GM18858 (cell line): Measurements from ENCODE around the gene SORL1.
A peak's percentile ranks its signal among the peaks of the same experiment; 100 is the strongest.

Experiments
- ATAC-seq: cut with Tn5 transposase; IDR thresholded peaks from one replicate; pipeline ENCODE4 v1.9.1; 2021; ENCODE audit not compliant: unreplicated experiment

The SORL1 gene

GRCh38 chr11:121563003-121563402 is 110.9 kb downstream of the SORL1 start:
- ATAC-seq: no peak

DNA sequence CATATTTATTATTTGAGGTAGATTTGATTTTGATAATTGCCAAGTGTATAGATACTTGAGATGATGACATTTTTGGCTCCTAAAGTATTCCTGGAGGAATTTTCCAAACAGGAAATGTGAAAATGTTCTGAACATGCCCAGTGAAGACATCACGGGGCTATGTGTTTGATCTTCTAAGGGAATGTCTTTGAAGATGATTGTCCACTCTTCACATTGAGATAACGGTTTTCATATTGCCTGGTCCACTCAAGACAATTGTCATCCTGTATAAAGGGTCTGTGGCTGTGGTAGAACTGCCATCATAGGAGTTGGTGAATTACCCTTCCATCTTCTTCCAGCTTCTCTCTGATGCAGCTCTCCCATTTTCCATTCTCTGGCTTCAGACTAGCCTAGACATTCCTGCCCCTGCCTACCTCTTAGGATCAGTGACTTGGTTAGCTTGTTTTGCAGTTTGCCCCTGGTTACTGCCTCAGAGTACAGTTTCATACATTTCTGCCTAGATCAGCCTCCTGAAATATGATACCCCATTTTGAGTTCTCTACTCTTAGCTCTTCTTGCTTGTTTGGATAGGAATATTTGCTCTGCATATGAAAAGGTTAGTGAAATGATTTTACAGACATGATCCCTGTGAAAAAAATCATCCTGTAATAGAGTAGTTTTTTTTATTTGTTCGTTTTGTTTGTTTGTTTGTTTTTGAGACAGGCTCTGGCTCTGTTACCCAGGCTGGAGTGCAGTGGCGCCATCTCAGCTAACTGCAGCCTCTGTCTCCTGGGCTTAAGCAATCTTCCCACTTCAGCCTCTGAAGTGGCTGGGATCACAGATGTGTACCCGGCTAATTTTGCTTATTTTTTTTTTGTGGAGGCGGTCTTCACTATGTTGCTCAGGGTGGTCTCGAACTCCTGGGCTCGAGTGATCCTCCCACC is 112.0 kb downstream of the SORL1 start:
- ATAC-seq: no peak

DNA sequence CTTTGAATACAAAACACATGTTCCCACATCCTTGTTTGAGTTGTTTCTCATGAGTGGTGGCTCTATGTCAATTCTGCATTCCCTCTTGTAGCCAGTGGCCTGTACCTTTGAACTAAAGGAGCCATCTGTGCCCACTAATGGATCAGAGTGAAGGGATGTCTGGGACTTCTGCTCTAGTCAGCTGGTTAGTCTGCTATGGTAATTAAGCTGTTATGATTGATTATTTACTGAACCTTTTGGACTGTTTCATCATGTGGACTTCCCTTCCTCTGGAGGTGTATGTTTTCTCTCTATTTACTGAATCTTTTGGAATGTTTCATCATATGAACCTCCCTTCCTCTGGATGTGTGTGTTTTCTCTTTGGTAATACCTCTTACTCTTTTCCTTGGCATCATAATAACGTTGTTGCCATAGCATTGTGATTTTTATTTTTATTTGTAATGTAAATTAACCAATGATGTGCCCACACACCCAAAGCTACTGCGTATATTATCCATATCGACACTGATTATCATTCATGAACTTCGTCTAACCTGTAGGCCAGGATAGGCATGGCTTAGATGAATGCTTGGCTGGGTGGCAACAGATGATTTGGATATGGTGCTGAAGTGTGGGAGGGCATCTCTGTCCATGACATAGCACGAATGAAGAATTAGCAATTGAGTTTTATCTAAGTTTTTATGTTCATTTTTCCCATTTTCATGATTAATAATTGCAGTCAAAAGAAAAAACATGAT is 113.0 kb downstream of the SORL1 start:
- no peak for ATAC-seq

DNA sequence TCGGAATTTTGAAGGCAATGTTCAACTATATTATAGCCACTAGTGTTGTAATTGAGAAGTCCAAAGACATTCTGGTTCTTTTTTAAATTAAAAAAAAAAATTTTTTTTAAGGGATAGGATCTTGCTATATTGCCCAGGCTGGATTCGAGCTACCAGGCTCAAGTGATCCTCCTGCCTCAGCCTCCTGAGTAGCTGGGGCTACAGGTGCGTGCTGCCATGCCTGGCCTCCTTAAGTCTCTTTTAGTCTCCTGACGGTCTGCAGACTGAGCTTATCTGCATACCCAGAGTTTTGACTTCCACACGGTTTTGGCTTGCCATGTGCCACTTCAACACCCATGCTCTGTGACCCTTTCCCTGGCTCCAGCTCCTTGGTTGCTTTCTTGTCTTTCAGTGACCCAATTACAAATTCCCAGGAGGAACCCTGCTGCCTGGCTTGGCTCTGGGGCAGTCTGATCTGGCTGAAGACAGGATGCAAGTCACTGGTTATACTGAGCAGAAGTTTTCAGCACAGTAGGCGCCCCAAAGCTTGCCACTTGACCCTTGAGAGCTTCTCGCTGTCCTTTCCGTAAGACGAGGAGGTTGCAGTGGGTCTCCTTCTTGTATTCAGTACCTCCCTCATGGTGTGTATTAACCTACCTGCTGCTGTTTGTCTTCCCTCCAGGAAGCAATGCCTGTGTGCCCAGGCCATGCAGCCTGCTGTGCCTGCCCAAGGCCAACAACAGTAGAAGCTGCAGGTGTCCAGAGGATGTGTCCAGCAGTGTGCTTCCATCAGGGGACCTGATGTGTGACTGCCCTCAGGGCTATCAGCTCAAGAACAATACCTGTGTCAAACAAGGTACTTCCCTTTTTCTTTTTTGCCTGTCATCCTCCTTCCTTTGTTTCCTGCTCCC is 114.4 kb downstream of the SORL1 start:
- no peak for ATAC-seq

DNA sequence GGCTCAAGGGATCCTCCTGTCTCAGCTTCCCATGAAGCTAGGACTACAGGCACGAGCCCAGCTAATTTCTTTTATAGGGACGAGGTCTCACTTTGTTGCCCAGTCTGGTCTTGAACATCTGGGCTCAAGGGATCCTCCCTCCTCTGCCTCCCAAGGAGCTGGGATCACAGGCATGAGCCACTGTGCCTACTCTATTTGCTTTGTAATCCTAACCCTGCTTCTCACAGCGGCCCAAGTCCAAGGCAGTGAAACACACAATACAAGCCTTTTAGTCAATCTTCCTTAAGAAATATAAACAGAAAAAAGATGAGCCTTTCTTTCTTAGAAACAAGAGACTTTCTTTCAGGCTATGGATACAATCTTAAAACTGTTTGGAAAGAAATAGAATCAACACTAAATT is 115.9 kb downstream of the SORL1 start:
- no peak for ATAC-seq

DNA sequence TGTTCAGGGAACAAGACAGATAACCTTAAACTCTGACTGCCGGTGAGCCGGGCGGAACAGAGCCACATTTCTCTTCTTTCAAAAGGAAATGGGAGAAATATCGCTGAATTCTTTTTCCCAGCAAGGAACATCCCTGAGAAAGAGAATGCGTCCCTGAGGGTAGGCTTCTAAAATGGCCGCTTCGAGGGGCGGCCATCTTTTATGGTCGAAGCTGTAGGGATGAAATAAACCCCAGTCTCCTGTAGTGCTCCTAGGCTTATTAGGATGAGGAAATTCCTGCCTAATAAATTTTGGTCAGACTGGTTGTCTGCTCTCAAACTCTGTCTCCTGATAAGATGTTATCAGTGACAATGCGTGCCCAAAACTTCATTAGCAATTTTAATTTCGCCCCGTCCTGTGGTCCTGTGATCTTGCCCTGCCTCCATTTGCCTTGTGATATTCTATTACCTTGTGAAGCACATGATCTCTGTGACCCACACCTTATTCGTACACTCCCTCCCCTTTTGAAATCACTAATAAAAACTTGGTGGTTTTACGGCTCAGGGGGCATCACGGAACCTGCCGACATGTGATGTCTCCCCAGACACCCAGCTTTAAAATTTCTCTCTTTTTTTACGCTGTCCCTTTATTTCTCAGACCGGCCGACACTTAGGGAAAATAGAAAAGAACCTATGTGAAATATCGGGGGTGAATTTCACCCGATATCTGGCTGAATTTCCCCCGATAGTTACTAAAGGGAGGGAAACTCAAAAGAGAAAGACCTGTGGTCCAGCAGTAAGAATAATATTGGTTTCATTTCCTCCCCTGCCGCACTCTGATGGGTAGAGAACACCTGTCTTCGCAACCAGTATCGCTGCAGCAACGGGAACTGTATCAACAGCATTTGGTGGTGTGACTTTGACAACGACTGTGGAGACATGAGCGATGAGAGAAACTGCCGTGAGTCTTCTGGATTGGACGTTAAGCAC is 117.5 kb downstream of the SORL1 start:
- peak; percentile 93 for ATAC-seq

DNA sequence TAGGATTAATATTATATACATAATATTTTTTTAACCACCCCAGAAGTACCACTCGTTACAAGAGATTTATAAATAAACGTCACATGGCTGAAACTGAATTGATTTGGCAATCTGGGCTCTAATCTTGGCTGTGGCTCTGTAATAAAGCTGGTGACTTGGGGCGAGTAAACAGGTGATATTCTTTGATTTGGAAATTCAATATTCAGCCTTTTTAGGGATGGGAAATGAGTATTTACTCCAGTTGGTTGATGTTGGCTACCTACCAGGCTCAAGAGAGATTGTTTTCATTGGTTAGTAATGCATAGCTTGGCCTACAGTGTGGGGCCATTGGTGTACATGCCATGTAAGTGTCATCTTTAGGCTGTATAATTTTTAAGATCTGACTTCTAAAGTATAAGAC is 118.3 kb downstream of the SORL1 start:
- ATAC-seq: no peak

GRCh38 chr11:121571506-121571905 is 119.4 kb downstream of the SORL1 start:
- no peak for ATAC-seq

DNA sequence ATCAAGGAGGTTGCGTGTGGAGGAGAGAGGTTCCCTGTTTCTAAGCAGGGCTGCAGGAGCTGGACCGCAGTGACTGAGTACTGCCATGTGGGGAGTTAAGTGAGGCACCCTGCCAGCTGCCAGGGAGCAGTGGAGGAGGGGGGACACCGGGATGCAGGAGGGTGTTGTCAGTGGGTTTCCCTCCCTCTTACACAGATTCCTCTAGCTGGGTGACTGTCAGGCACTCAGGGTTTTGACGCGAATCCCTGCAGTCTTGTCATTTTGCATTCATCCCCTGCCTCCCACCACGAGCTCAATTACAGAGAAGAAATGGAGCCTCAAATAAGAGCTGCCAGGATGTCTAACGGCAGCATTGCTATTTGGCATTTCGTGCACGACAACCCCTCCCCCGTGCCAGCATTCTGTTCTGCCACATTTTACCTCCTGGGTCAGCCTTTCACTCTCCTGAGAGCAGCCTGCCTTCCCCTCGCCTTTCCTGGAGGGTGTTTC is 120.5 kb downstream of the SORL1 start:
- ATAC-seq: no peak

DNA sequence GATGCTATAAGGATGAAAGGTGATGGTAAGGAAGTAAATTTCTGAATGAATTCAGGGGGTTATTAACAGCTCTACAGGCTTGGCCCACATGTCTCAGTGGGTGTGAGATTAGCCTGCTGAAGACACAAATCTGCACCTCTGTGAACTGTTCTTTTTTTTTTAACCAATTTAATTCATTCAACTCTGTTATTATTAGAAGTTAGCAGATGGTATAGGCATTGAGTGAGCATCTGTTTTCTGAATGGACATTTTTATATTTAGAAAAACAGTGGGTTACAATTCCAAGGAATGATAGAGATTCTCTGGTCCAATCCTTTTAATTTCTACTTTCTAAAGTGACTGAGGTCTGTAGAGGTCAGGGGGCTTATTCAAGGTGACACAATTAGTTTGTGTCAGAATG is 122.7 kb downstream of the SORL1 start:
- no peak for ATAC-seq

GRCh38 chr11:121575250-121575962 is 123.3 kb downstream of the SORL1 start:
- peak; percentile 46 for ATAC-seq

GRCh38 chr11:121575963-121576290 is 123.8 kb downstream of the SORL1 start:
- ATAC-seq: no peak

DNA sequence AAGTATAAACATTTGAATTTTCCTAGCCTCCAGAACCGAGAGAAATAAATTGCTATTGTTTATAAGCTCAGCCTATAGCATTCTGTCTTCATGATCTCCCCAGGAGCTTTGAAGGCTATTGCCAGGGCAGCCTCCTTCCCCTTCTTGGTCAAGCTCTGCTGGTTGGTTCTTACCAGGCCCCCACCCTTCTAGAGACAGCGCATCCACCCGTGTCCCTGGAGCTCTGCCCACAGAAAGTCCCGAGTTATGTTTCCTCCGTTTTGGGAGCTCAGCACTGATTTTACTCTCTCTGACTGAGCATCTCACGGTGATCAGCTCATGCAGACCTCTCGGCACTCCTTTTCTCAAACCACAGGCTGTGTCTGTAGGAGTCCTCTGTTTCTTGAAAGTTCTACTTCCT is 124.4 kb downstream of the SORL1 start:
- ATAC-seq: no peak

- ATAC-seq: no peak
Measured at GRCh38 chr11:121577106-121577848, 125.2 kb downstream of the SORL1 start.

DNA sequence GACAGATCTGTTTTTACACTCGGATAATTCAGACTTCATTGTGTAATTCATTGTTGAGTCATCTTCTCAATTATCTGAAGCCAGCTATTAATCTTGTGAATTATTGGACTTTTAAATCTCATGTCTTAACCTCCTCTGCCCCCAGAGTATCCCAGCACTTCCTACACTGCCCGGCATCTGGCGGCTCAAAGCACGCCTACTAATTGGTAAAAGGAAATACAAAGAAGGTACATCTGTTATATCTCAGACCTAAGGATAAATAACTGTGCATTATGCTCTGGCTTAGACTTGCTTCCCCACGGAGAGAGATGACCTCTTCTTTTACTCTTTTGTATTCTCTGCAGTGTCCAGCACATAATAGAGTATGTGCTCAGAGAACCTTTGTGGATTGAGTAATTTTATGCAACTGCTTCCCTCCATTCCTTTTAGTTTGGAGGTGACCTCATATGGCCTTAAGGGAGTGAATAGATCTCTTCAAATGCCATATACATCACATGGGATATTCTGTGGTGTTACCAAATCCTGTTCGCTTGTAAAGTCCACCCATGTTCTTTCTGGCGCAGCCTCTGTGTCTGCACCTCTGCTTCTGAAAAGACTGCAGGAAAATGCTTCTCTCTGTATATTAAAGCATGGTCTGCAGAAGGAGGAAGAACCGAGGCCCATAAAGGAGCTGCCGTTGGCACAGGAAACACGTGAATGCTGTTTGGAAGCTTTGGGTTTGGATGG is 126.3 kb downstream of the SORL1 start:
- no peak for ATAC-seq

DNA sequence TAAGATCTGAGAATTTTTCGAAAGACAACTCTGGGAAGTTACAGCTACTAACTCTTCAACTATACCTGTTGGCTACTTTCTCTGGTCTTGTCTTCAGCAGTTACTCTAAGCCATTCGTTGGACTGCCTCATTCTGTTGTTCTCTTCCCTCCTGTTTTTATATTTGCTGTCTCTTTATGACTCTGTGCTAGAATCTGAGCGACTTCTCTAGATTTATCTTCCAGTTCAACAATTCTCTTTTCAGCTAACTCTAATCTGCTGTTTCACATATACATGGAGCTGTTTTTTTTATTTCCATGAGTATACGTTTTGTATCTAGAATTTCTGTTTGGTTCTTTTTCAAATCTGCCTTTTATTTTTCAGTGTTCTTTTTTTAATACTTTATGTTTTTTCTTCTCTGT is 128.0 kb downstream of the SORL1 start:
- ATAC-seq: no peak

DNA sequence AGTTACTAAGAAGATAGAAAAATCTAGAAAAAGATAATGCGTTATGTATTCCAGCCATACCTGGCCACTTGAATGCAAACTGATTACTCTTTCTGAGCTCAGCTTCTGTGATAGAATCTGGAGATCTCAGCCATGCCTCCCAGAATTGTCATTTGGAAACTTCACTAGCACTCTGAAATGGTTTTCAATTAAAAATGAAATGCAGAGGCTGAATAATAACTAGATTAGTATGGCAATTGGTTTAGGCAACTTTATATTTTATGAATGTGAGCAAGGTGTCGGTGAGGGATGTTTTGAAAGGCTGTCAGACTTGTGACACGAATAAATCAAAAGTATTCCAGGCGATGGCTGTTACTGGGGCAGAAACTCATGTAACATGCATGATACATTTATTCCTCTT is 129.5 kb downstream of the SORL1 start:
- no peak for ATAC-seq

DNA sequence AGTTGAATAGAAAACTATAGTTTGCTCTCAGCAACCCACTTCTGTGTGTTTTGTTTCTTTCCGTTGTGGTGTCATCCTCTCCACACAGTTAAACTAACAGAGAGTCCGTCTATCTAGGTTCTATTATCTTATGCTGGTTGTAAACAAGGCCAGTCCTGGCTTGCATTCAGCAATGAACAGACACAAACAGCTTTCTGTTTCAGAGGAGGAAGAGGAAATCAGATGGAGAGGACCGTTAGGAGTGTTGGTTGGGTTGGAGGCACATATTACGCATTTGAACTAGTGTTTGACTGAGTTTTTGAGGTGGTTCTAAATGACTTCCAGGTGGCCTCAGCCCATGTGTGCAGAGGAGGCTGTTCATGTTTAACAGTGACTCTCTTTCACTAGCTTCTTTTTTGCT is 130.2 kb downstream of the SORL1 start:
- ATAC-seq: no peak
